Measurements from ENCODE around the gene SLC36A3.

The SLC36A3 gene

GRCh38 chr5:151345808-151346478 lies 42.4 kb upstream of the SLC36A3 start:
- no peak for DNase-seq (ENCODE audit: low spot score)

GRCh38 chr5:151345187-151345807 lies 41.7 kb upstream of the SLC36A3 start:
- H4K91ac ChIP-seq (ENCODE audit: low read depth, low read length, poor library complexity) = no peak overlapping the region
- H2AFZ ChIP-seq (ENCODE audit: low read length) = no peak overlapping the region
- H3K79me1 ChIP-seq (ENCODE audit: low read depth, low read length) = no peaks in the 10 kb centered on the region
- DNase-seq (ENCODE audit: low spot score) = no peak
- peaks cover 0 to 15% of the 10 kb centered on the region in 2 donors for H3K4me1 ChIP-seq (ENCODE audit: control insufficient read depth in 2 of 2, insufficient read depth in 1 of 2, low read depth in 1 of 2, low read length in 2 of 2)
- H3K4me2 ChIP-seq (ENCODE audit: insufficient read depth, low read length, poor library complexity, severe bottlenecking) = no peak overlapping the region
- no peak overlapping the region for H3K27ac ChIP-seq (replicated peaks; ENCODE audit: low read length)
- H2BK15ac ChIP-seq (ENCODE audit: low read length) = no peak overlapping the region
- H3K23ac ChIP-seq (ENCODE audit: low read depth, low read length, poor library complexity) = no peak overlapping the region
- H4K8ac ChIP-seq (ENCODE audit: low read depth, low read length) = no peak overlapping the region
- H2BK12ac ChIP-seq (ENCODE audit: low read length) = no peak overlapping the region
- no peak overlapping the region for H3K4me3 ChIP-seq (ENCODE audit: low read length in 2 of 2)
- H3K27me3 ChIP-seq (ENCODE audit: control insufficient read depth in 3 of 3, insufficient read depth in 3 of 3, low read depth in 1 of 3, low read length in 3 of 3) = peaks cover 0 to 47% (median 0%) of the 10 kb centered on the region in 3 experiments
- no peak overlapping the region for H3K18ac ChIP-seq (ENCODE audit: low read length)
- H3K9ac ChIP-seq (ENCODE audit: low read depth, low read length, poor library complexity) = no peak overlapping the region
- H2AK5ac ChIP-seq (ENCODE audit: low read depth, low read length) = no peak overlapping the region
- WGBS, 2 donors (ENCODE audit: extremely low coverage in 2 of 2, insufficient read length in 2 of 2, insufficient replicate concordance in 1 of 2) = no CpG with 5 or more reads among the region's 11 CpGs
- no peak overlapping the region for H2BK5ac ChIP-seq (ENCODE audit: low read length)
- no peak overlapping the region for H3K4ac ChIP-seq (ENCODE audit: low read length)
- no peaks in the 10 kb centered on the region for H3K9me3 ChIP-seq (replicated peaks in 1 of 2; ENCODE audit: control insufficient read depth in 2 of 2, insufficient read depth in 1 of 2, low read depth in 1 of 2, low read length in 2 of 2)
- H3K14ac ChIP-seq (ENCODE audit: low read length) = no peak overlapping the region
- H3K36me3 ChIP-seq (replicated peaks in 1 of 2; ENCODE audit: control insufficient read depth in 2 of 2, insufficient read depth in 2 of 2, low read length in 2 of 2) = no peaks in the 10 kb centered on the region
- H2BK120ac ChIP-seq (ENCODE audit: low read depth, low read length) = no peak overlapping the region

More at GRCh38 chr5:151345808-151346478, 42.4 kb upstream of the SLC36A3 start:
- no peak overlapping the region for H4K8ac ChIP-seq (ENCODE audit: low read depth, low read length)
- no peak overlapping the region for H2BK120ac ChIP-seq (ENCODE audit: low read depth, low read length)
- no peak overlapping the region for H3K9ac ChIP-seq (ENCODE audit: low read depth, low read length, poor library complexity)
- H3K4me3 ChIP-seq (ENCODE audit: low read length in 2 of 2) = no peak overlapping the region
- H3K18ac ChIP-seq (ENCODE audit: low read length) = peak overlapping the region; percentile 49
- no peak overlapping the region for H2BK5ac ChIP-seq (ENCODE audit: low read length)
- H4K91ac ChIP-seq (ENCODE audit: low read depth, low read length, poor library complexity) = no peak overlapping the region
- no peak overlapping the region for H3K4me2 ChIP-seq (ENCODE audit: insufficient read depth, low read length, poor library complexity, severe bottlenecking)
- H2AFZ ChIP-seq (ENCODE audit: low read length) = no peak overlapping the region
- H3K4me1 ChIP-seq (ENCODE audit: control insufficient read depth in 2 of 2, insufficient read depth in 1 of 2, low read depth in 1 of 2, low read length in 2 of 2) = peaks cover 0 to 15% of the 10 kb centered on the region in 2 donors
- H2BK15ac ChIP-seq (ENCODE audit: low read length) = no peak overlapping the region
- no peak overlapping the region for H3K23ac ChIP-seq (ENCODE audit: low read depth, low read length, poor library complexity)
- no peaks in the 10 kb centered on the region for H3K36me3 ChIP-seq (replicated peaks in 1 of 2; ENCODE audit: control insufficient read depth in 2 of 2, insufficient read depth in 2 of 2, low read length in 2 of 2)
- H3K79me1 ChIP-seq (ENCODE audit: low read depth, low read length) = no peaks in the 10 kb centered on the region
- H3K14ac ChIP-seq (ENCODE audit: low read length) = no peak overlapping the region
- peaks cover 0 to 47% (median 0%) of the 10 kb centered on the region in 3 experiments for H3K27me3 ChIP-seq (ENCODE audit: control insufficient read depth in 3 of 3, insufficient read depth in 3 of 3, low read depth in 1 of 3, low read length in 3 of 3)
- no peak overlapping the region for H2AK5ac ChIP-seq (ENCODE audit: low read depth, low read length)
- H3K9me3 ChIP-seq (replicated peaks in 1 of 2; ENCODE audit: control insufficient read depth in 2 of 2, insufficient read depth in 1 of 2, low read depth in 1 of 2, low read length in 2 of 2) = no peaks in the 10 kb centered on the region
- H2BK12ac ChIP-seq (ENCODE audit: low read length) = no peak overlapping the region
- no peak overlapping the region for H3K4ac ChIP-seq (ENCODE audit: low read length)
- WGBS, 2 donors (ENCODE audit: extremely low coverage in 2 of 2, insufficient read length in 2 of 2, insufficient replicate concordance in 1 of 2) = no CpG with 5 or more reads among the region's 8 CpGs
- H3K27ac ChIP-seq (replicated peaks; ENCODE audit: low read length) = no peak overlapping the region

DNA sequence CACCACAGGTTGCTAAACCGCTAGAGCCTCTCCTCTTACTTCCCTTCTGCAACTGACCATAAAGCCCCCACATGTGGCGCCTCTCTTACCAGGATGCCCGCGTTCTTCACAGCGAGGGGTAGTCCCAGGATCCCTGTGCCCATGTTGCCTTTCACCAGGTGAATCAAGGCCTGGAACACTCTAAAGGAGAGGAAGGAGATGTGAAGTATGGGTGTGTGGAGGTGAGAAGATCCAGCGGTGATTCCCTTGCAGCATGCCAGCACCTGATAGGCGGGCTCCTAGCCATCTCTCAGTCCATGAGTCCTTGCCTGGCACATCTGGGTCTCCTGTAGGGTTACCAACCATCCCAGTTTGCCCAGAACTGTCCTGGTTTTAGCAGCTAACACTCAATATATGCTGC lies 40.5 kb upstream of the SLC36A3 start:
- Histone ChIP-seq H3K36me3 (replicated peaks in 1 of 2; ENCODE audit: control insufficient read depth in 2 of 2, insufficient read depth in 2 of 2, low read length in 2 of 2) (no peaks in the 10 kb centered on the region), H3K27ac (replicated peaks; ENCODE audit: low read length) (no peak overlapping the region), H2BK5ac (ENCODE audit: low read length) (no peak overlapping the region), H2AFZ (ENCODE audit: low read length) (no peak overlapping the region), H3K14ac (ENCODE audit: low read length) (peak overlapping the region; percentile 60), H3K79me1 (ENCODE audit: low read depth, low read length) (no peaks in the 10 kb centered on the region), H3K18ac (ENCODE audit: low read length) (peak overlapping the region; percentile 44), H3K4me1 (ENCODE audit: control insufficient read depth in 2 of 2, insufficient read depth in 1 of 2, low read depth in 1 of 2, low read length in 2 of 2) (peaks cover 0 to 15% of the 10 kb centered on the region in 2 donors), H3K23ac (ENCODE audit: low read depth, low read length, poor library complexity) (no peak overlapping the region), H2AK5ac (ENCODE audit: low read depth, low read length) (peak overlapping the region; percentile 13), H3K9ac (ENCODE audit: low read depth, low read length, poor library complexity) (no peak overlapping the region), H3K4ac (ENCODE audit: low read length) (no peak overlapping the region), H3K4me2 (ENCODE audit: insufficient read depth, low read length, poor library complexity, severe bottlenecking) (no peak overlapping the region), H2BK120ac (ENCODE audit: low read depth, low read length) (no peak overlapping the region), H4K91ac (ENCODE audit: low read depth, low read length, poor library complexity) (no peak overlapping the region), H2BK12ac (ENCODE audit: low read length) (peak overlapping the region; percentile 25), H3K4me3 (ENCODE audit: low read length in 2 of 2) (no peak overlapping the region), H3K9me3 (replicated peaks in 1 of 2; ENCODE audit: control insufficient read depth in 2 of 2, insufficient read depth in 1 of 2, low read depth in 1 of 2, low read length in 2 of 2) (no peaks in the 10 kb centered on the region), H3K27me3 (ENCODE audit: control insufficient read depth in 3 of 3, insufficient read depth in 3 of 3, low read depth in 1 of 3, low read length in 3 of 3) (peaks cover 0 to 47% (median 0%) of the 10 kb centered on the region in 3 experiments), H2BK15ac (ENCODE audit: low read length) (peak overlapping the region; percentile 46), H4K8ac (ENCODE audit: low read depth, low read length) (no peak overlapping the region)
- WGBS, 2 donors (ENCODE audit: extremely low coverage in 2 of 2, insufficient read length in 2 of 2, insufficient replicate concordance in 1 of 2) = no CpG with 5 or more reads among the region's 7 CpGs
- DNase-seq (ENCODE audit: low spot score) = no peak

DNA sequence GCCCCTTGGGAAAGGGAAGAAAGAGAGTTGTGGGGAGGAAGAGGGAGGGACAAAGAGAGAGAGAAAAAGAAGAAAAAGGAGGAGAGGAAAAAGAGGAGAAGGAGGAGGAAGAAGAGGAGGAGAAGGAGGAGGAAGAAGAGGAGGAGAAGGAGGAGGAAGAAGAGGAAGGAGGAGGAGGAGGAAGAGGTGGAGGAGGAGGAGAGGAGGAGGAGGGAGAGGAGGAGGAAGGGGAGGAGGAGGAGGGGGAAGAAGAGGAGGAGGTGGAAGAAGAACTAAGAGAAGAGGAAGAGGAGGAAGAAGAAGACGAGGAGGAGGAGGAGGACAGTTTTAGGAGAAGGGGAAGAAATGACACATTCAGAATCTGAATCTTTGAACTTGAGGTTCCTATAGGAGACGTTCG lies 36.4 kb upstream of the SLC36A3 start:
- Histone ChIP-seq H3K27ac (replicated peaks; ENCODE audit: low read length) (no peak overlapping the region), H2BK12ac (ENCODE audit: low read length) (no peak overlapping the region), H2BK5ac (ENCODE audit: low read length) (no peak overlapping the region), H3K9ac (ENCODE audit: low read depth, low read length, poor library complexity) (no peak overlapping the region), H3K4me1 (ENCODE audit: control insufficient read depth in 2 of 2, insufficient read depth in 1 of 2, low read depth in 1 of 2, low read length in 2 of 2) (peaks cover 0 to 5% of the 10 kb centered on the region in 2 donors), H3K4ac (ENCODE audit: low read length) (no peak overlapping the region), H3K4me2 (ENCODE audit: insufficient read depth, low read length, poor library complexity, severe bottlenecking) (no peak overlapping the region), H3K18ac (ENCODE audit: low read length) (no peak overlapping the region), H3K23ac (ENCODE audit: low read depth, low read length, poor library complexity) (no peak overlapping the region), H3K36me3 (replicated peaks in 1 of 2; ENCODE audit: control insufficient read depth in 2 of 2, insufficient read depth in 2 of 2, low read length in 2 of 2) (no peaks in the 10 kb centered on the region), H3K9me3 (replicated peaks in 1 of 2; ENCODE audit: control insufficient read depth in 2 of 2, insufficient read depth in 1 of 2, low read depth in 1 of 2, low read length in 2 of 2) (no peaks in the 10 kb centered on the region), H3K27me3 (ENCODE audit: control insufficient read depth in 3 of 3, insufficient read depth in 3 of 3, low read depth in 1 of 3, low read length in 3 of 3) (peaks cover 0 to 18% (median 0%) of the 10 kb centered on the region in 3 experiments), H2BK120ac (ENCODE audit: low read depth, low read length) (no peak overlapping the region), H2BK15ac (ENCODE audit: low read length) (no peak overlapping the region), H2AFZ (ENCODE audit: low read length) (no peak overlapping the region), H2AK5ac (ENCODE audit: low read depth, low read length) (no peak overlapping the region), H3K79me1 (ENCODE audit: low read depth, low read length) (no peaks in the 10 kb centered on the region), H3K4me3 (ENCODE audit: low read length in 2 of 2) (no peak overlapping the region), H4K91ac (ENCODE audit: low read depth, low read length, poor library complexity) (no peak overlapping the region), H3K14ac (ENCODE audit: low read length) (no peak overlapping the region), H4K8ac (ENCODE audit: low read depth, low read length) (no peak overlapping the region)
- WGBS, 2 donors (ENCODE audit: extremely low coverage in 2 of 2, insufficient read length in 2 of 2, insufficient replicate concordance in 1 of 2) = no CpG with 5 or more reads among the region's 3 CpGs
- DNase-seq (ENCODE audit: low spot score) = no peak

Measured in neuronal stem cell (in vitro differentiated cells).